ENCODE data around the gene C1orf94. TPM values are rescaled to one million over a fixed set of nuclear protein-coding genes. Genes with fewer than 3 reads are reported as not detected.

C1orf94 gene
- total RNA-seq, result not detected

GRCh38 chr1:34176830-34177603 is at the start of gene C1orf94:
Gene C1orf94, plus strand, starts transcription at chr1:34176907. Its CDS starts 883 bp downstream, at chr1:34177790.
- DNase-seq (ENCODE audit: low read depth in 2 of 3, low spot score in 2 of 3), result no peak

GRCh38 chr1:34127006-34128000 is 49.4 kb upstream of the C1orf94 start:
- DNase-seq (ENCODE audit: low read depth in 2 of 3, low spot score in 2 of 3), result no peak

- DNase-seq (ENCODE audit: low read depth in 2 of 3, low spot score in 2 of 3), result no peak
Measured at GRCh38 chr1:34128186-34128889, 48.4 kb upstream of the C1orf94 start.

- DNase-seq (ENCODE audit: low read depth in 2 of 3, low spot score in 2 of 3), result no peak
Measured at GRCh38 chr1:34129630-34130029, 47.1 kb upstream of the C1orf94 start.

GRCh38 chr1:34130306-34130705 is 46.4 kb upstream of the C1orf94 start:
- no peak for DNase-seq (ENCODE audit: low read depth in 2 of 3, low spot score in 2 of 3)

- no peak for DNase-seq (ENCODE audit: low read depth in 2 of 3, low spot score in 2 of 3)
Measured at GRCh38 chr1:34131396-34132160, 45.1 kb upstream of the C1orf94 start.

- no peak for DNase-seq (ENCODE audit: low read depth in 2 of 3, low spot score in 2 of 3)
Measured at GRCh38 chr1:34132161-34132420, 44.6 kb upstream of the C1orf94 start.

GRCh38 chr1:34137411-34137810 is 39.3 kb upstream of the C1orf94 start:
- no peak for DNase-seq (ENCODE audit: low read depth in 2 of 3, low spot score in 2 of 3)

GRCh38 chr1:34140011-34140676 is 36.6 kb upstream of the C1orf94 start:
- no peak for DNase-seq (ENCODE audit: low read depth in 2 of 3, low spot score in 2 of 3)

- DNase-seq (ENCODE audit: low read depth in 2 of 3, low spot score in 2 of 3), result no peak
Measured at GRCh38 chr1:34143975-34144374, 32.7 kb upstream of the C1orf94 start.

GRCh38 chr1:34144766-34145165 is 31.9 kb upstream of the C1orf94 start:
- DNase-seq (ENCODE audit: low read depth in 2 of 3, low spot score in 2 of 3), result no peak

GRCh38 chr1:34147301-34147700 is 29.4 kb upstream of the C1orf94 start:
- DNase-seq (ENCODE audit: low read depth in 2 of 3, low spot score in 2 of 3), result no peak

- DNase-seq (ENCODE audit: low read depth in 2 of 3, low spot score in 2 of 3), result no peak
Measured at GRCh38 chr1:34149501-34149900, 27.2 kb upstream of the C1orf94 start.

- DNase-seq (ENCODE audit: low read depth in 2 of 3, low spot score in 2 of 3), result no peak
Measured at GRCh38 chr1:34153246-34153645, 23.5 kb upstream of the C1orf94 start.

GRCh38 chr1:34155860-34156259 is 20.8 kb upstream of the C1orf94 start:
- DNase-seq (ENCODE audit: low read depth in 2 of 3, low spot score in 2 of 3), result no peak

- DNase-seq (ENCODE audit: low read depth in 2 of 3, low spot score in 2 of 3), result no peak
Measured at GRCh38 chr1:34156739-34157138, 20.0 kb upstream of the C1orf94 start.

- peak in 2 of 3 donors; percentile 57 to 66 for DNase-seq (ENCODE audit: low read depth in 2 of 3, low spot score in 2 of 3)
Measured at GRCh38 chr1:34162852-34163766, 13.6 kb upstream of the C1orf94 start.

GRCh38 chr1:34163792-34164731 is 12.6 kb upstream of the C1orf94 start:
- DNase-seq (ENCODE audit: low read depth in 2 of 3, low spot score in 2 of 3), result peak in 1 of 3 donors; percentile 4

Measured in hematopoietic multipotent progenitor cell (in vitro differentiated cells).